Activated CD8-positive, alpha-beta T cell treated with anti-CD3 and anti-CD28 coated beads for 36 hours (primary cell): ENCODE data around the gene SASS6. TPM values are rescaled to one million over a fixed set of nuclear protein-coding genes. Genes with fewer than 3 reads are reported as not detected.

ENCODE experiments used
- ATAC-seq: fragments of 200-7000 bp; cut with Tn5 transposase; one replicate; pipeline ENCODE4 v1.10.0; 2021; ENCODE audit warnings: mild to moderate bottlenecking, moderate library complexity
- CTCF ChIA-PET: fragments of 350-600 bp; sonication (Branson Sonifier 250); formaldehyde crosslinking; loops from one replicate; lab custom pipeline; 2021; ENCODE audit warnings: antibody characterized with exemption; lab: Charles Lee
- POLR2A ChIA-PET: fragments of 350-600 bp; sonication (Branson Sonifier 250); formaldehyde crosslinking; loops from one replicate; lab custom pipeline; 2021; ENCODE audit warnings: antibody characterized with exemption; lab: Charles Lee
- DNase-seq: peaks from one replicate; pipeline ENCODE4 v3.0.0-alpha.2; 2020
- H3K27ac Mint-ChIP-seq: one replicate; pipeline ENCODE4 v1.8.0; 2021; ENCODE audit warnings: mild to moderate bottlenecking, mixed read lengths
- H3K27me3 Mint-ChIP-seq: one replicate; pipeline ENCODE4 v1.8.0; 2021; ENCODE audit warnings: mixed read lengths
- H3K36me3 Mint-ChIP-seq: one replicate; pipeline ENCODE4 v1.8.0; 2021; ENCODE audit warnings: low read depth, mixed read lengths
- H3K4me1 Mint-ChIP-seq: one replicate; pipeline ENCODE4 v1.8.0; 2021; ENCODE audit warnings: low read depth, mixed read lengths
- H3K4me3 Mint-ChIP-seq: one replicate; pipeline ENCODE4 v1.8.0; 2021; ENCODE audit warnings: mild to moderate bottlenecking, moderate library complexity, mixed read lengths
- H3K9me3 Mint-ChIP-seq: one replicate; pipeline ENCODE4 v1.8.0; 2021; ENCODE audit warnings: mixed read lengths
- intact Hi-C: fragments of 100-400 bp; cut with micrococcal nuclease; formaldehyde crosslinking; loops from one replicate; pipeline ENCODE4 v1.10.0; 2022
- total RNA-seq, 2 experiments: library from RNA; stranded (reverse); gene quantifications; one replicate each; pipeline ENCODE4 v1.2.3, GENCODE V29; 2021
- TF ChIP-seq, protein P1 (sequence below): fragments of 200-600 bp; IDR thresholded peaks from one replicate; pipeline ENCODE4 v1.8.0; 2022; ENCODE audit warnings: antibody characterized with exemption, mild to moderate bottlenecking

SASS6 gene
- total RNA-seq, 2 experiments from 2014 or later = 12.9 to 13.6 TPM

DNA sequence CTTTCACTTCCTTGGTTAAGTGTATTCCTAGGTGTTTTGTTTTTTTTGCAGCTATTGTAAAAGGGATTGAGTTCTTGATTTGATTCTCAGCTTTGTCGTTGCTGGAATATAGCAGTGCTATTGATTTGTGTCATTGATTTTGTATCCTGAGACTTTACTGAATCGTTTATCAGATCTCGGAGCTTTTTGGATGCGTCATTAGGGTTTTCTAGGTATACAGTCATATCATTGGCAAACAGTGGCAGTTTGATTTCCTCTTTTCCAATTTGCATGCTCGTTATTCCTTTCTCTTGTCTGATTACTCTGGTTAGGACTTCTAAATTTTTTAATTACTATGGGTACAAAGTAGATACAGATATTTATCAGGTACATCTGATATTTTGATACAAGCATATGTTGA lies 87.5 kb downstream of the SASS6 start:
- ATAC-seq (no peak), DNase-seq (no peak)
- POLR2A ChIA-PET = no interaction called here
- no peaks in the 10 kb centered on the region for H3K27me3 Mint-ChIP-seq
- intact Hi-C loops = no loop called here
- no peak overlapping the region for H3K4me3 Mint-ChIP-seq
- TF ChIP-seq, protein P1, sequence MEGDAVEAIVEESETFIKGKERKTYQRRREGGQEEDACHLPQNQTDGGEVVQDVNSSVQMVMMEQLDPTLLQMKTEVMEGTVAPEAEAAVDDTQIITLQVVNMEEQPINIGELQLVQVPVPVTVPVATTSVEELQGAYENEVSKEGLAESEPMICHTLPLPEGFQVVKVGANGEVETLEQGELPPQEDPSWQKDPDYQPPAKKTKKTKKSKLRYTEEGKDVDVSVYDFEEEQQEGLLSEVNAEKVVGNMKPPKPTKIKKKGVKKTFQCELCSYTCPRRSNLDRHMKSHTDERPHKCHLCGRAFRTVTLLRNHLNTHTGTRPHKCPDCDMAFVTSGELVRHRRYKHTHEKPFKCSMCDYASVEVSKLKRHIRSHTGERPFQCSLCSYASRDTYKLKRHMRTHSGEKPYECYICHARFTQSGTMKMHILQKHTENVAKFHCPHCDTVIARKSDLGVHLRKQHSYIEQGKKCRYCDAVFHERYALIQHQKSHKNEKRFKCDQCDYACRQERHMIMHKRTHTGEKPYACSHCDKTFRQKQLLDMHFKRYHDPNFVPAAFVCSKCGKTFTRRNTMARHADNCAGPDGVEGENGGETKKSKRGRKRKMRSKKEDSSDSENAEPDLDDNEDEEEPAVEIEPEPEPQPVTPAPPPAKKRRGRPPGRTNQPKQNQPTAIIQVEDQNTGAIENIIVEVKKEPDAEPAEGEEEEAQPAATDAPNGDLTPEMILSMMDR = no peak
- peaks cover 1% of the 10 kb centered on the region for H3K9me3 Mint-ChIP-seq
- CTCF ChIA-PET = no interaction called here
- H3K27ac Mint-ChIP-seq = peak overlapping the region; percentile 11
- H3K4me1 Mint-ChIP-seq = peaks cover 78% of the 10 kb centered on the region
- peaks cover 54% of the 10 kb centered on the region for H3K36me3 Mint-ChIP-seq

DNA sequence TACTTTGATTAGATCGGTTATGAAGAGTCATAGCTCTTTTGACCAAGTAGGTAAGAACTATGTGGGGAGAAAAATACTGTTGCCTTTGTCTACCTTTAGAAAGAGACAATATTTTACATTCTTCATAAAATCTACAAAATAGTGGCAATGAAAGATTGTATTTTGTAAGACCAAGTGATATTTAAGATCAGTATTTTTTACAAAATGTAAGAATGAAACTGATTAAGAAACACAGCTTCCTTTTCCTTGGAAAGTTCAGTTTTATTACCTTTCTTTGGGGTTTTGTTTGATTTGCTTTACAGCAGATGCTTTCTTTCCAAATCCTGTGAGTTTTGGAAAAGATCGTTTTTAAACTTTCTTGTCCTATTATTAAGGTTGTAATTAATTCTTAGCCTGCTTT lies 93.1 kb downstream of the SASS6 start:
- CTCF ChIA-PET = interaction anchor here (1.1 to 1.3 kb wide), 2 partner anchors 9 to 44 kb away, joined by 3 read pairs; no protein-coding TSS in a partner anchor
- TF ChIP-seq, protein P1 = no peak
- H3K27ac Mint-ChIP-seq = peak overlapping the region; percentile 98
- DNase-seq (no peak), ATAC-seq (no peak)
- H3K27me3 Mint-ChIP-seq = no peaks in the 10 kb centered on the region
- POLR2A ChIA-PET = interaction anchor here (0.8 to 2.3 kb wide), 6 partner anchors 10 to 313 kb away, joined by 3 to 6 read pairs (median 4); partner anchors contain the start of genes SASS6 and TRMT13
- intact Hi-C loops = loop anchor here (5.0 kb wide), 2 partner anchors 93 to 232 kb away; partner anchors contain the start of genes SASS6 and TRMT13
- peaks cover 53% of the 10 kb centered on the region for H3K4me1 Mint-ChIP-seq
- peaks cover 62% of the 10 kb centered on the region for H3K36me3 Mint-ChIP-seq
- H3K9me3 Mint-ChIP-seq = peaks cover 3% of the 10 kb centered on the region
- H3K4me3 Mint-ChIP-seq = peak overlapping the region; percentile 86

DNA sequence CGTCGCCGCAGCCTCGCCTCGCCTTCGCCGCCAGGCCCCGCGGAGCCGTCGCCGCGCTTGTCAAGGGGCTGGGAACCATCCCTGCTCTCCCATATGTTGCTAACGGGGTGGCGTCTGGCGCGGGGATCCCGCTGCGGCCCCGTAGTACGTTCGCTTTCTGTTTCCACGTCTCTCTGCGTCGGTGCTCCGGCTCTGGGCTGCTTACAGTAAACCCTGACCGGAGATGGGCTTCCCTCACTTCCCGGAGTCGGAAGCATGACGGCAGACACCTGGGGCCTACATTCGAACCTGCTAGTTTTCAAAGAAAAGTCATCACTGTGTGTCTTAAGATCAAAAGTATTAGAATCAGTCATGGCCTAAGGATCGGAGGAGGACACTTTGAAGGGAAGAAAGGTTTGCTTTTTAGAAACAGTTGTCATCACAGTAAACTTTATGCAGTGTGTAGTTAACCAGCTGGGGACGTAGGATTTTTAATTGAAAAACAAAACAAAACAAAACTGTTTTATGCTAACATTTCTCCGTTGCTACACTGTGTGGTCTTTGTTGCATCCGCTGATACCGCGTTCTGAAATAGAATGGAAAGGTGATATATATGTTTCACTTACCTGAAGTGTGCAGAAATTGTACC lies 94.0 kb downstream of the SASS6 start:
- POLR2A ChIA-PET = interaction anchor here (0.5 to 2.3 kb wide), 19 partner anchors 10 to 856 kb away, joined by 3 to 14 read pairs (median 4); partner anchors contain the start of genes EXTL2, RTCA, SASS6 and SLC35A3

DNA sequence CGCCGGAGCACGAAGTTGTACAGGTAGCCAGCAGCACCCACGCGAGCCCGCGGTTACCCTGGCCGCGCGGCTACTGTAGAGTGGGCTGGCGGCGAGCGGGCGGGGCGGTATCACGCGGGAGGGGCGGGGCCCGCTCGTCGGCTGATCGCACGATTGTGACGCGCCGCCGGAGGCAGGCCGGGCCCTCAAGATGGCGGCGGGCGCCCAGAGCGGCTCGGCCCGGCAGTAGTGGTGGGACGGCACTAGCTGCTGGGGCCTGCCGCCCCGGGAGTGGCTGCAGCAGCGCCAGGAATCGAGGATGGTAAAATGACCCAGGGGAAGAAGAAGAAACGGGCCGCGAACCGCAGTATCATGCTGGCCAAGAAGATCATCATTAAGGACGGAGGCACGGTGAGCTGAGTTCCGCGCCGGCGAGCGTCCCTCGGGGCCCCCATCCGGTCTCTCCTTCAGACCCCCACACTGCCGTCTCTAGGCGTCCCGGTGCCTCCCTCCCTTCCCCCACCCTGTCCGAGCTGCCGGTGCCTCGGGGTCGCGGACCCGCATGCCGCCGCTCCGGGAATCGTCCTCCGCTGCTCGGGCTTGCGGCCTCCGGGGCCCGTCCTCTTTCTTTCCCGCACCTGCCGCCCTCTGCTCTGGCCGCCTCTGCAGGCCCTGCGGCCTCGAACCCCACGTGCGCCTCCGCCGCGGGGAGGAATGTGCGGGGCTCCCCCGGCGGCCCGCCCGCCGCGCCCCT lies 94.6 kb downstream of the SASS6 start:
- Mint-ChIP-seq H3K4me3 (peak overlapping the region; percentile 86), H3K4me1 (peaks cover 45% of the 10 kb centered on the region), H3K27me3 (no peaks in the 10 kb centered on the region), H3K9me3 (peaks cover 2% of the 10 kb centered on the region), H3K27ac (peak overlapping the region; percentile 99), H3K36me3 (peaks cover 50% of the 10 kb centered on the region)
- POLR2A ChIA-PET = interaction anchor here (0.5 to 2.3 kb wide), 18 partner anchors 10 to 857 kb away, joined by 3 to 14 read pairs (median 4); partner anchors contain the start of genes EXTL2, RTCA, SASS6 and SLC35A3
- ATAC-seq (peak; percentile 85), DNase-seq (peak; percentile 94)
- intact Hi-C loops = loop anchor here (5.0 kb wide), 2 partner anchors 94 to 231 kb away; partner anchors contain the start of genes SASS6 and TRMT13
- TF ChIP-seq, protein P1 = no peak
- CTCF ChIA-PET = interaction anchor here (1.3 kb wide), 1 partner anchor 8 kb away, joined by 3 read pairs; no protein-coding TSS in a partner anchor

More for the DNA sequence above, 94.0 kb downstream of the SASS6 start:
- DNase-seq = peak; percentile 91
- Mint-ChIP-seq H3K27me3 (no peaks in the 10 kb centered on the region), H3K4me1 (peaks cover 50% of the 10 kb centered on the region), H3K9me3 (peaks cover 3% of the 10 kb centered on the region), H3K27ac (peak overlapping the region; percentile 98), H3K36me3 (peaks cover 54% of the 10 kb centered on the region), H3K4me3 (peak overlapping the region; percentile 86)
- peak; percentile 72 for ATAC-seq
- CTCF ChIA-PET = interaction anchor here (1.1 to 1.3 kb wide), 2 partner anchors 8 to 44 kb away, joined by 3 read pairs; no protein-coding TSS in a partner anchor
- TF ChIP-seq, protein P1 = no peak
- intact Hi-C loops = loop anchor here (5.0 kb wide), 2 partner anchors 94 to 231 kb away; partner anchors contain the start of genes SASS6 and TRMT13
